DMS 273 (cell line): ENCODE data around the gene DAAM2.
A peak's percentile ranks its signal among the peaks of the same experiment; 100 is the strongest.

Experiments used
- DNase-seq: peaks from one replicate; lab custom pipeline; 2025; ENCODE audit not compliant: unreplicated experiment; lab: John Stamatoyannopoulos, UW

Gene DAAM2

DNA sequence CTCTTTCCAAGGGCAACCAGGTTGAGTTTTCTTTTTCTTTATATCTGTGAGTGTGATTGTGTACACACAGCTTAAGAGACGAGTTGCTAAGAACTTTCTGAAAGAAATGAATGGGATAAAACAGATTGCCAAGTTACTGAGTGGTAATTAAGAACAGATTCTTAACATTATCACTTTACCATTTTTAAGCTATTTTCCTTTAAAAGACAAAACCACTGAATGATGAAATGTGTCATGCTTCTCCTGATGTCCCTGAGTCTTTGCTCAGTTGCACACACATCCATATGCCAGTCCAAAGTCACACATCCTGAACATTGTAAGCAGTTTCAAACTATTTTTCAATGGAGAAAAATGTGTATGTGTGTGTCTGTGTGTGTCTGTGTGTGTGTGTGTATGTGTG is 5.5 kb upstream of the DAAM2 start:
- DNase-seq: no peak

DNA sequence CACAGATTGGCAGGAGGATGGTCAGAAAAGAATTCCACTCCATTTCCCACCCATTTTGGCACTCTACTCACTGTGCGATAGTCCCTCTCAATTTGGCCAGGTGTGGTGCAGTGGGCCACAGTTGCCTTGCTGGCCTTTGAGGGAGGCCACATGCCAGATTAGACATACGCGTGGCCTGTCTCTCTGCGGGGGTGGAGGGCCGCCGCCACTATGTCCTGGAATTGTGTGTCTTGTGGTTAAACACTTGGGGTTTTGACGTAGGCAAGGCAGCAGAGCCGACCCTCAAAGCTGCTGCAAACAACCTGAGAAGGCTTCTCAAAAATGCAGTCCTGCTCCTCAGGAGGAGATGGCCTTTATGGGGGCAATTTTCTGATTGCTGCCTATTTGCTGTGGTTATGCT is 4.9 kb upstream of the DAAM2 start:
- no peak for DNase-seq

DNA sequence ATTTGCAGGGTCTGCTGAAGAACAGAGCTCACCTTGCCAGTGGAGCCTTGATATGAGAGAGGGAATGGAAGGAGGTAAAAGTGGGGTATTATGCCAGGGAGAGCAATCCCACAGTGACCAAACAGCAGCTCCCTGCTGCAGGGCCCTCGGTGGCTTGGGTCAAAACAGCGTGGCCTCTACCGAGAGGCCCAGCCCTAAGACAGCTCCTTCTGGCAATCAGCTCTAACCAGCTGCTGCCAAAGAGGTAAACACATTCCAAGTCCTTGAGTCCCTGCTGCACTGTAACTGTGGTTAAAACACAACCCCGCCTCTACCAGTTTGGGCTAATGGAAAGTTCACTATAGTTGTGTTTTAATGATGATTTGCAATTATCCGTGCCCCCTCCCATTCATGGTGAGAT is 1.4 kb upstream of the DAAM2 start:
- DNase-seq: no peak

DNA sequence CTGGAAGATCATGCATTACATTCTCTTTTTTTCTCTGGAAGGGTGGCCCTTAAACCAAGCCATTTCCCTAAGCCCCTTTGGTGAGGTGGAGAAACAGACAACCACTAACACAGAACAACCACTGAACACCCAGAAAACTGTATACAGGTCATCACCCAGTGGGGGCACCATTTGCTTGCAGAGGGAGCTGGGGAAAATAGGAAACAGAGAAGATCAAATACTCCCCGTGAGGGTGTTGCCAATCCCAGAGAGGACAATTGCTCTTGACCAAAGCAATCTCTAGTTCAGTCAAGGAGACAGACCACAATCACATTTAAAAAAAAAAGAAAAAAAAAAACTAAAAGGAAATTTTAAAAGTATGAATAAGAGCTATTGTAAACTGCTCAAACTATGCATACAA is 865 bp upstream of the DAAM2 start:
- peak; percentile 40 for DNase-seq

DNA sequence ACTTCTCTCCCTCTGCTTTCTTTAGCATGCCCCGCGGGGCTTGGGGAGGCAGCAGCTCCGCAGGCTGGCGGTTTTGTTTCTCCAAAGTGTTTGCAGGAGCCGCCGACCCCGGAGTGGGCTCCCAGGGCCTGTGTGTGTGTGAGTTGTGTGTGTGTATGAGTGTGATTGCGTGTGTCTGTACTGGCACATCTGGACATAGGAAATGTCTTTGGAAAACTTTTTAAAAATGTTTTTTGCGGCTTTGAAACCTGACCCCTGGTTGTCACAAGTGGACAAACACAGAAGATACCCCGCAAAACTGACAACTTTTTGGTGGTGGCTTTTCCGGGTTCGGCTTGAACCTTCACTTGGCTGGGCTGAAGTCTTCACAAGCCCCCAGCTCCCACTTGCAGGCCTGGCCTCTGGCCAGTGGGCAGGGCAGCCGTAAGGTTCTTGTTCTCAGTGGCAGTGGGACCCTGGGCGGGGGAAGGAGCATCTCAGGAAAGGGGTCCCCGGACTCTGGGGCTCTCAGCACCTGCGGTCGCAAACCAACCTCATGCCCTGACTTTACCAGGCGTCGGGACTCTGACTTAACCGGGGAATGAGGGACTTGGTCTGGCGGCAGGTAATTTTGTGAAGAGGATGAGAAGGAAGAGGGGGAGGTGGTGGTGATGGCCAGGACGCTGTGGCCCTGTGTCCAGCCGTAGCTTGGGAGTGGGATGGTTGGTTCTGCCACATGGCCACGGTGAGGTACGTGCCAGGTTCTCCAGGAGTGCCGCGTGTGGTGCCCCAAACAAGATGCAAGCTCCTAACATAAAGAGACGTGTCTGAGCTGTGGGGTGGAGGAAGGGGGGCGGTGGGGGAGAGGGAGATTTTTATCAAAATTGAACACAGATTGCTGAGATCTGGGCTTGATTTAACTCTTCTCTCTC is 619 bp downstream of the DAAM2 start:
- no peak for DNase-seq

DNA sequence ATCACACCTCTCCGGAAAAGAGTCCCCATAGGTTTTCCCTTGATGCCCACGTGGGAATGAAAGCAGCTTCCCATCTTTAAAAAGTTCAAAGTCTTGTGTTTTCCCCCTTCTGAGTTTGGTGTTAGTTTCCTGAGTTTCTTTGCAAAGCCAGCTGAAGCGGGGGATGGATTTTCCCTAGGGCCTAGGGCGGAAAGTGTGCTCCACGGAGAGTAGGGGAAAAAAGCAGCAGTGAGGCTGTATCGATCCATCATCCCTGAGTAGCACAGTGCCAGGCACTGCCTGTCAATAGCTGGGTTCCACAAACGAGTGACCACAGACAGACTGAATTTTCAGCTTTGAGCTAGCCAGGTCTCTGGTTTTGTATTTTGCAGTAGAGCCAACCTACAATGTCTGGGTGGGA is 1.3 kb downstream of the DAAM2 start:
- no peak for DNase-seq

DNA sequence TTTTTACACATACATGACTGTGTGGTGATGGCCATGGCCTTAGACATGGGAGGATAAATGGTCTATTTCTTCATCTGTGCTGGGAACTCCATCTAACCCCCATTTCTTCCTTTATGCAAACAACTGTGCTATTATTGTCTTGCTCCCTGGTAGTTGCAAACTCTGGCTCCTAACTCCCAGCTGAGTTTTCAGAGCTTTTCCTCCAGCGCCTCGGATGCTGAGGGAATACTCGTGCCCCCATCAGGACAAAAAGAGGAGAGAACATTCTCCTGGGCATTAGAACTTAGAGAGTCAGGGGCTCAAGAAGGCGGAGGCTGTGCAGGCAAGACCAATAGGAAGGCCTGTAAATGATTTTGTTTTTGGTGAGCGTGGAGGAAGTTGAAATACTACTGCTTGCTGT is 2.1 kb downstream of the DAAM2 start:
- no peak for DNase-seq

DNA sequence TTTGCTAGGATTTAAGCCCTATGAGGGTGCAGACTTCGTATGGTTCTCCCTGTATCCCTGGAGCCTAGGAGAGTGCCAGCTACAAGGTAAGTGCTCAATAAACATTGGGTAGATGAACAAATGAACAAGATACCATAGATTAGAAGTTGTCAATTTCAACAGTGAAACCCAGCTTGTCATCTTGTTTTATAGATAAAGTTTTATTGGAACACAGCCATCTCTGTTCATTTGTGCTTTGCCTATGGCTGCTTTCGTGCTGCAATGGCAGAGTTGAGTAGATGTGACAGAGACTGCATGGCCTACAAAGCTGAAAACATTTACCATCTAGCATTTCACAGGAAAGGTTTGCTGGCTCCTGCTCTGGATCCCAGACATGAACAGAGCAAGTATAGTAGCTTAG is 5.6 kb downstream of the DAAM2 start:
- DNase-seq: no peak

DNA sequence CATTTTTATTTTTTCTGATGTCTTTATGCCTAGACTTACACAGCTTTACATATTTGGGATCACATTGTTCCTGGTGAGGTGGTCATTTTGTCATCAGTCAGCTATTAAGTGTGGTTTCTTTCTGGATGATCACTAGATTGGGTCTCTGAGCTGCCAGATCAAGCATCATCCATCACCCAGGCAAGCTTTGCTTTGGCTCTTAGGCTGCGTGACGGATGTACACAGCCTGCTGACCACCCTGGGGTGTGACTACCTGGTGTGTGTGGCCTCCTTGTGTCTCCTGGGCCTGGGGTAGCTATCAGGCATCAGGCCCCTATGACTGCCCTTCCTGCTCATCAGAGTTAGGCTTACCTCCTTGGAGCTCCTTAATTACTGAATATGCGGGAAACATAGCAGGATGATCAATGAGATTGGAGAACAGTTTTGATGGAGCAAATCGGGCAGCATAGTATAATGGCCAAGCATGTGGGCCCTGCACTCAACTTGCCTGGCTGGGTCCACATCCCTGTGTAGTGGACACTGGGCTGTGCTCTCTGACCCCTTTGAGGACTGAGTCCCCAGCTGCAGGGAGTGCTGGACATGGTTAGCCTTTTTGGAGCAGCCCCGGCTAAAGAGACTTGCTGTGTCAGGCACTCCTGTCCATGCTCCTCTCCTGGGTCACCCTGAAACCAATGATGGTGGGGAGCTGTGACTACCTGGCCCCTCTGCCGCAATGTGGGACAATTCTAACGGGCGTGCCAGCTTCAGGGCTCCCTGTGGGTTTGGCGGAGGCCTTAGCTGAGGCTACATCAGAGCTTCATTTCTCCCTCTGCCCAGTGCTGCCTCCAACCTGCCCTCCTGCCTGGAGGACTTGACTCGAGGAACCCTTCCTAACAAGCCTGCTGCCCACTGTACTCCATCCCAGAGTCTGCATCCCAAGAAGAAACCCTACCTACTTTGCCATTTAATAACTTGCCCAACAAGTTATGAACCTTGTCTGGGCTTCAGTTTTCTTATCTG is 8.2 kb downstream of the DAAM2 start:
- DNase-seq: no peak

GRCh38 chr6:39801456-39802251 is 9.5 kb downstream of the DAAM2 start:
- DNase-seq: no peak

DNA sequence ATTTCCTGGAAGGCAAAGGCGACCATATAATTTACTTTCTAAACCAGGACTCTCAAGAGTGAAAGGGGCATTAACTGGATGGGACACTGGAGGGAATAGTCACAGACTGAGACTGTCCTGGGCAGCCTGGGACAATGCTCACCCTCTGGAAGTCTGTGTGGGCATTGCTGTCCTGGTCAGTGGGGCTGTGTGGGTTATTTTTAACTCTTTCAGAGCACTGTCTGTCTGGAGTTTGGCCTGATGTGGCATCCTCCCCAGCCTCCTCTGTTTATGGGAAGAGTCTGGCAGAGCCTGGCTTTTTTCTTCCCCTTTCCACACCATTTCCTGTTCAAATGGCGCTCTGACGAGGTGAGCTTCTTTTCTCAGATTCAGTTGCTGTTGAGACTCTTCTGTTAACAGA is 11.7 kb downstream of the DAAM2 start:
- no peak for DNase-seq

- DNase-seq: no peak
Measured at GRCh38 chr6:39804466-39805065, 12.4 kb downstream of the DAAM2 start.

GRCh38 chr6:39806278-39806677 is 14.1 kb downstream of the DAAM2 start:
- DNase-seq: no peak

GRCh38 chr6:39808346-39808745 is 16.2 kb downstream of the DAAM2 start:
- no peak for DNase-seq

DNA sequence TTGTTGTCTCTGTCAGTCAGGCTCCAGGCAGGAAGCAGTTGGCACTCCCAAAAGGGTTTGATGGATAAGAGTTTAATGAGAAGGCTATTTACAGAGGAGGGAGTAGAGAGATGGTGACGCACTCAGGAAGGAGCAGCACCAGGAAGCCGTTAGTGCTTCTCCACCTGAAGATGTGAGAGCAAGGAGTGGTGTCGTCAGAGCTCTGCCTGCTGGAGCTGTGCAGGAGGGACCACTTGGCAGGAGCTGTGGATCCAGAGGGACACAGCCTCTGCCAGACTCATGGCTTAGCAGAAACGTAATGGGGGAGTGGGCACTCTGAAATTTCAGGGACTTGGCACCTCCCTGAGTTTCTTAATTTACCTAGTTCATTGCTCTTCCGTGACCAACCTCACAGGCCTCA is 16.8 kb downstream of the DAAM2 start:
- DNase-seq: no peak

GRCh38 chr6:39811835-39812345 is 19.7 kb downstream of the DAAM2 start:
- DNase-seq: no peak

- DNase-seq: no peak
Measured at GRCh38 chr6:39812496-39812852, 20.3 kb downstream of the DAAM2 start.

GRCh38 chr6:39812853-39813533 is 20.8 kb downstream of the DAAM2 start:
- peak; percentile 39 for DNase-seq

- DNase-seq: no peak
Measured at GRCh38 chr6:39814236-39814635, 22.1 kb downstream of the DAAM2 start.

GRCh38 chr6:39815356-39815755 is 23.2 kb downstream of the DAAM2 start:
- no peak for DNase-seq
